ENCODE results near the gene SLC48A1.

The SLC48A1 gene

DNA sequence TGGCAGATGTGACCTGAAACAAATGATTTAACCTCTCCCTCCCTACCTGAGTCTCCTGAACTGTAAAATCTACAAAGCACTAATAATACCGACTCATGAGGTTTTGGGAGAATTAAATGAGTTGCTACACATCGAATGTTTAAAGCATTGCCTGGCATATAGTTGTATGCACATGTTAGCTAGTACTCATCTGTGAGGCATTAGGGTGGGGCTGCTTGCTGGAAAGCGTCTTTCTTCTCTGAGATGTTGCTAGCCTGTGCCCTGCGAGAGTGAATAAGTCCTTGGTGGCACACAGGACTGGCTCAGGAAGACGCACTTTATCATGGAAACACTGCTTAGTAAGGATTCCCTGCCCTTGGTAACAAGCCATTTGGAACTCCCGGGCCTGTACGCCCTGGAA, 20.5 kb upstream of the SLC48A1 start:
- no peak overlapping the region for H3K27ac ChIP-seq (ENCODE audit: low read length)
- H3K27me3 ChIP-seq (ENCODE audit: low read depth, low read length), result no peaks in the 10 kb centered on the region; the same call in 1 of the 2 replicates
- TF ChIP-seq EZH2phosphoT487 (IDR thresholded peaks at IDR 0.05; ENCODE audit: low read depth), result no peak
- TF ChIP-seq, protein P1, sequence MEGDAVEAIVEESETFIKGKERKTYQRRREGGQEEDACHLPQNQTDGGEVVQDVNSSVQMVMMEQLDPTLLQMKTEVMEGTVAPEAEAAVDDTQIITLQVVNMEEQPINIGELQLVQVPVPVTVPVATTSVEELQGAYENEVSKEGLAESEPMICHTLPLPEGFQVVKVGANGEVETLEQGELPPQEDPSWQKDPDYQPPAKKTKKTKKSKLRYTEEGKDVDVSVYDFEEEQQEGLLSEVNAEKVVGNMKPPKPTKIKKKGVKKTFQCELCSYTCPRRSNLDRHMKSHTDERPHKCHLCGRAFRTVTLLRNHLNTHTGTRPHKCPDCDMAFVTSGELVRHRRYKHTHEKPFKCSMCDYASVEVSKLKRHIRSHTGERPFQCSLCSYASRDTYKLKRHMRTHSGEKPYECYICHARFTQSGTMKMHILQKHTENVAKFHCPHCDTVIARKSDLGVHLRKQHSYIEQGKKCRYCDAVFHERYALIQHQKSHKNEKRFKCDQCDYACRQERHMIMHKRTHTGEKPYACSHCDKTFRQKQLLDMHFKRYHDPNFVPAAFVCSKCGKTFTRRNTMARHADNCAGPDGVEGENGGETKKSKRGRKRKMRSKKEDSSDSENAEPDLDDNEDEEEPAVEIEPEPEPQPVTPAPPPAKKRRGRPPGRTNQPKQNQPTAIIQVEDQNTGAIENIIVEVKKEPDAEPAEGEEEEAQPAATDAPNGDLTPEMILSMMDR (IDR thresholded peaks at IDR 0.05; ENCODE audit: low read depth, low read length), result no peak
- no peaks in the 10 kb centered on the region for H3K9me3 ChIP-seq (ENCODE audit: insufficient read depth, low read length)
- no peak overlapping the region for H3K4me2 ChIP-seq (ENCODE audit: low read length)
- no peak overlapping the region for H2AFZ ChIP-seq (ENCODE audit: low read depth, low read length)
- no peak overlapping the region for H3K9ac ChIP-seq (ENCODE audit: low read length)
- H3K4me1 ChIP-seq (ENCODE audit: low read length), result peaks cover 60% of the 10 kb centered on the region
- H3K79me2 ChIP-seq (ENCODE audit: low read length), result no peaks in the 10 kb centered on the region
- no peaks in the 10 kb centered on the region for H4K20me1 ChIP-seq (ENCODE audit: insufficient read depth, low read length)
- no peaks in the 10 kb centered on the region for H3K36me3 ChIP-seq (replicated peaks; ENCODE audit: low read depth, low read length)
- no peak overlapping the region for H3K4me3 ChIP-seq (ENCODE audit: low read length)

DNA sequence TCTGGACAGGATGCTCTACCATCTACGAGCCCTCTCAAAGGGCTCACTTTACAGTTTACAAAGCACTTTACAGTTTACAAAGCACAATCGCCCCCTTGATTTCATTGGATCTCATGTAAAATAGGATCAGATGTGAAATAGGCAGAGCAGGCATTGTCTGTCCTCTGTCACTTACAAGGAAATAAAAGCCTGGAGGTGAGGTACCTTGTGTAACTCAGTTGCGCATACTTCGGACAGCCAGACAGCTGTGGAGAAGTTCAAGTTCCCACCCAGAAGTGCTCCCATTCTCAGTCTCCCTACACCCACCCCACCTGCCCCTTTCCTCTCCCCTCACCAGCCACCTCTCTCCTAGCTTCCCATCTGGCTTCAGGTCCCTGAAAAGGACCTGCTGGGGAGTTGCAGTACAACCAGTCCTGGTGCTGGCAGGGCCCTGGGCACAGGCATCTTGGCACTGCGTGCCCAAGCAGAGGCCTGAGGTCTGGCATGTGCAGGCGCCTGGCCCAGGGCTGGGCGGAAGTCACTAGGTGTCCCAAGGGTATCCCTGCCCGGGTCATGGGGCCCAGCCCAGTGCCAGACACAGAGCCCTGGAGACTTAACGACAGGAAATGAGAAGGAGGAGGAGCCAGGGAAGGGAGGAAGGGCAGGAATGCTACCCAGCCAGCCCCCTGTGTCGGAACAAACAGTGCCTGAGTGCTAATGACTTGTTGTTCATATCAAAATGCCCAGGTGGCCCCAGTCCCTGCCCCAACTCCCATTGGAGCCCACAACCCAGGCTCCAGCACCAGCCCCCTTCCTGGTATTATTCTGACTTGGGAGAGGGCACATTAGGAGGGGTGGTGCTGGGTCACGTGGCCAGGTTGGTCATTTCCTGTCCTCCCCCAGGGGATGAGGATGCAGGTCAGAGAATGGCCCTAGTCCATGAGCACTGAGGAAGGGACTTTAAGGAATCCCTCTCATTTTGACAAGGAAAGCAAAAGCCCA, 19.7 kb upstream of the SLC48A1 start:
- peaks cover 64% of the 10 kb centered on the region for H3K4me1 ChIP-seq (ENCODE audit: low read length)
- H3K36me3 ChIP-seq (replicated peaks; ENCODE audit: low read depth, low read length), result no peaks in the 10 kb centered on the region
- peak overlapping the region; percentile 14; the same call in 1 of the 2 replicates for H3K4me3 ChIP-seq (ENCODE audit: low read length)
- H3K79me2 ChIP-seq (ENCODE audit: low read length), result no peaks in the 10 kb centered on the region
- no peaks in the 10 kb centered on the region for H3K9me3 ChIP-seq (ENCODE audit: insufficient read depth, low read length)
- H3K9ac ChIP-seq (ENCODE audit: low read length), result no peak overlapping the region; the same call in 1 of the 2 replicates
- H3K27ac ChIP-seq (ENCODE audit: low read length), result peak overlapping the region; percentile 95; the same call in 1 of the 2 replicates
- no peaks in the 10 kb centered on the region; the same call in 1 of the 2 replicates for H3K27me3 ChIP-seq (ENCODE audit: low read depth, low read length)
- TF ChIP-seq EZH2phosphoT487 (IDR thresholded peaks at IDR 0.05; ENCODE audit: low read depth), result no peak
- TF ChIP-seq, protein P1 (IDR thresholded peaks at IDR 0.05; ENCODE audit: low read depth, low read length), result no peak
- H4K20me1 ChIP-seq (ENCODE audit: insufficient read depth, low read length), result no peaks in the 10 kb centered on the region
- peak overlapping the region; percentile 82 for H3K4me2 ChIP-seq (ENCODE audit: low read length)
- H2AFZ ChIP-seq (ENCODE audit: low read depth, low read length), result 0 out of 2 replicates have a peak overlapping the region, but pooled peaks have one; percentile 17

DNA sequence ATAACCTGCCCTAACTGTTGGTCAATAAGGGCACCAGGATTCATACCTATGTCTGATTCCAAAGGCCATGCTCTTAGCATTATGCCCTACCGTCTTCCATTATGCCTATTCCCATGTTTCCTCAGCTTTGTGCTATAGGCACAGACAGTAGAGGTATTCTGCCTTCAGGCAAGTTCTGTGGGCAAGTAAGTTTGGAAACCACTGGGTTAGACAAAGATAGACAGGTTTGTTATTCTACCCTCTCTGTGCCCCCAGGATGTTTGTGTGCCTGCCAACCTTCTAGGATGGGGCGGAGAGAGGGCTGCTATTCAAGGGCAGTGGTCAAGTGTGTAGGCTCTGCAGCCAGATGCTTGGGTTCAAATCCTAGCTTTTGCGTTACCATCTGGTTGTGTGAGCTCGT, 18.9 kb upstream of the SLC48A1 start:
- Histone ChIP-seq H3K27me3 (ENCODE audit: low read depth, low read length) (no peaks in the 10 kb centered on the region), H3K9me3 (ENCODE audit: insufficient read depth, low read length) (no peaks in the 10 kb centered on the region), H3K27ac (ENCODE audit: low read length) (peak overlapping the region; percentile 95), H3K36me3 (replicated peaks; ENCODE audit: low read depth, low read length) (no peaks in the 10 kb centered on the region), H3K4me2 (ENCODE audit: low read length) (peak overlapping the region; percentile 82), H3K4me3 (ENCODE audit: low read length) (0 out of 2 replicates have a peak overlapping the region, but pooled peaks have one; percentile 72), H3K4me1 (ENCODE audit: low read length) (peaks cover 67% of the 10 kb centered on the region), H3K9ac (ENCODE audit: low read length) (no peak overlapping the region; the same call in 1 of the 2 replicates), H2AFZ (ENCODE audit: low read depth, low read length) (no peak overlapping the region), H4K20me1 (ENCODE audit: insufficient read depth, low read length) (no peaks in the 10 kb centered on the region), H3K79me2 (ENCODE audit: low read length) (no peaks in the 10 kb centered on the region)
- TF ChIP-seq, protein P1 (IDR thresholded peaks at IDR 0.05; ENCODE audit: low read depth, low read length), result no peak
- TF ChIP-seq EZH2phosphoT487 (IDR thresholded peaks at IDR 0.05; ENCODE audit: low read depth), result no peak

GRCh38 chr12:47754881-47755280, 18.2 kb upstream of the SLC48A1 start:
- H3K27me3 ChIP-seq (ENCODE audit: low read depth, low read length), result no peaks in the 10 kb centered on the region
- H3K9ac ChIP-seq (ENCODE audit: low read length), result peak overlapping the region; percentile 66
- H3K79me2 ChIP-seq (ENCODE audit: low read length), result no peaks in the 10 kb centered on the region
- H3K4me2 ChIP-seq (ENCODE audit: low read length), result peak overlapping the region; percentile 82
- peaks cover 72% of the 10 kb centered on the region for H3K4me1 ChIP-seq (ENCODE audit: low read length)
- H3K9me3 ChIP-seq (ENCODE audit: insufficient read depth, low read length), result no peaks in the 10 kb centered on the region
- no peaks in the 10 kb centered on the region for H3K36me3 ChIP-seq (replicated peaks; ENCODE audit: low read depth, low read length)
- H2AFZ ChIP-seq (ENCODE audit: low read depth, low read length), result no peak overlapping the region
- no peaks in the 10 kb centered on the region for H4K20me1 ChIP-seq (ENCODE audit: insufficient read depth, low read length)
- H3K27ac ChIP-seq (ENCODE audit: low read length), result peak overlapping the region; percentile 95
- peak overlapping the region; percentile 72 for H3K4me3 ChIP-seq (ENCODE audit: low read length)
- TF ChIP-seq EZH2phosphoT487 (IDR thresholded peaks at IDR 0.05; ENCODE audit: low read depth), result no peak
- TF ChIP-seq, protein P1 (IDR thresholded peaks at IDR 0.05; ENCODE audit: low read depth, low read length), result no peak
